DOHH2 (cell line): ENCODE results near the gene STAT1.

ENCODE experiments used
- CTCF ChIP-seq: fragments of 200-600 bp; sonication (generic); IDR thresholded peaks from one replicate; pipeline ENCODE4 v1.5.1; 2014; ENCODE audit warnings: antibody characterized with exemption, mild to moderate bottlenecking, low read depth, low read length; ENCODE audit not compliant: poor library complexity, severe bottlenecking
- EZH2phosphoT487 ChIP-seq: fragments of 200-600 bp; sonication (generic); IDR thresholded peaks from 2 replicates; pipeline ENCODE4 v1.6.1; 2017; ENCODE audit warnings: borderline replicate concordance, mild to moderate bottlenecking, antibody characterized with exemption, low read length, moderate library complexity, mixed read lengths

DNA sequence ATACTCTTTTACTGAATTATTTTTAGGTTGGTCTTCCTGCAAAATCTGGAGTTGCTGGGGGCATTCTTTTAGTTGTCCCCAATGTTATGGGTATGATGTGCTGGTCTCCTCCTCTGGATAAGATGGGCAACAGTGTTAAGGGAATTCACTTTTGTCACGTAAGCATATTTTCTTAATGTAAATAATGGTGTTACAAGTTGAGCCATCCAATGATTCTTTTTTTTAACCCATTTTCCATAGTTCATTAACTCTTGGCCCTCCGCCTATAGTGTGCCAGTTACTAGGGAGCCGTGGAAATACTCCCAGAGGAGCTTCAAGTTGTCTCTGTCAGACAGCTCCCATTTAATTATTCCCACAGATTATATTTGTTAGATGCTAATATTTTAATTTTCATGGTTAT is 83.6 kb downstream of the STAT1 start:
- TF ChIP-seq CTCF, result no peak
- no peak for TF ChIP-seq EZH2phosphoT487
